HG03108 (cell line): Measurements from ENCODE around the gene USE1.

ENCODE experiments used
- ATAC-seq: cut with Tn5 transposase; IDR thresholded peaks from one replicate; pipeline ENCODE4 v1.9.1; 2021; ENCODE audit warnings: moderate library complexity; ENCODE audit not compliant: unreplicated experiment

USE1 gene

GRCh38 chr19:17256130-17256529, 41.0 kb downstream of the USE1 start:
- ATAC-seq: no peak

- no peak for ATAC-seq
Observed at GRCh38 chr19:17259118-17259780, 44.1 kb downstream of the USE1 start.

GRCh38 chr19:17259934-17260333, 44.8 kb downstream of the USE1 start:
- no peak for ATAC-seq

GRCh38 chr19:17260842-17261325, 45.7 kb downstream of the USE1 start:
- ATAC-seq: no peak

GRCh38 chr19:17262557-17262956, 47.4 kb downstream of the USE1 start:
- ATAC-seq: no peak

- no peak for ATAC-seq
Observed at GRCh38 chr19:17263712-17264640, 48.8 kb downstream of the USE1 start.

GRCh38 chr19:17264641-17264979, 49.5 kb downstream of the USE1 start, which contains the start of gene USHBP1:
Gene USHBP1, minus strand, starts transcription at chr19:17264745. Its CDS starts 446 bp downstream, at chr19:17264299.
- no peak for ATAC-seq

- no peak for ATAC-seq
Observed at GRCh38 chr19:17266026-17266425, 50.9 kb downstream of the USE1 start.

GRCh38 chr19:17266589-17266974, 51.4 kb downstream of the USE1 start:
- peak; percentile 8 for ATAC-seq

- peak; percentile 92 for ATAC-seq
Observed at GRCh38 chr19:17266975-17267788, 52.0 kb downstream of the USE1 start, which contains the start of gene BABAM1. Gene BABAM1, plus strand, starts transcription at chr19:17267443. Its CDS starts 1,364 bp downstream, at chr19:17268807.

- no peak for ATAC-seq
Observed at GRCh38 chr19:17268754-17269153, 53.6 kb downstream of the USE1 start.
